Measurements from ENCODE around the gene FBXL16. TPM values are rescaled to one million over a fixed set of nuclear protein-coding genes. Genes with fewer than 3 reads are reported as not detected.
"Not testable (repeated sequence)": the region's sequence is repeated elsewhere in the genome, so short reads cannot be mapped to it uniquely, and the experiment has no call there.

The FBXL16 gene
- total RNA-seq, 4 donors from 2014 or later: 2.2 to 8.4 (median 3.7) TPM

DNA sequence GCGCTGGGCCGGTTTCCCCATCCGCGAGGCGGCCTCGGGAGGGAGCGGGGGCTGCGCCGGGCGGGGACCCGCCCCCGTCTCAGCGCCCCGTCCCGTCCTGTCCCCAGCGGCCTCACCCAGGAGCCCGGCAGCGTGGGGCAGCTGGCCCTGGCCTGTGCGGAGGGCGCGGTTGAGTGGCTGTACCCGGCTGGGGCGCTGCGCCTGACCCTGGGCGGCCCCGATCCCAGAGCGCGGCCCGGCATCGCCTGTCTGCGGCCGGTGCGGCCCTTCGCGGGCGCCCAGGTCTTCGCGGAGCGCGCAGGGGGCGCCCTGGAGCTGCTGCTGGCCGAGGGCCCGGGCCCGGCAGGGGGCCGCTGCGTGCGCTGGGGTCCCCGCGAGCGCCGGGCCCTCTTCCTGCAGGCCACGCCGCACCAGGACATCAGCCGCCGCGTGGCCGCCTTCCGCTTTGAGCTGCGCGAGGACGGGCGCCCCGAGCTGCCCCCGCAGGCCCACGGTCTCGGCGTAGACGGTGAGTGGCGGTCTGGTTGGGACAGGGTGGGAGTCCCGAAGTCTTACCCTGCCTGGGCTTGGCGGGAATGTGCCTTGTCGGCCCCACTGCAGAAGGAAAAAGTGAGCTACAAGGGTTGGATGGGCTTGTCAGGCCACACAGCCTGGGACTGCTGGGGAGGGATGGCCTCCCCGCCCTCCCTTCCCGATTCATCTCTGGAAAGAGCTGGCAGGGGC, 10.0 kb upstream of the FBXL16 start:
- peak overlapping the region in 2 of 4 donors; percentile 36 to 61 for H3K27ac ChIP-seq
- DNase-seq: no peak
- intact Hi-C loops (cut with DNase I): no loop called here

DNA sequence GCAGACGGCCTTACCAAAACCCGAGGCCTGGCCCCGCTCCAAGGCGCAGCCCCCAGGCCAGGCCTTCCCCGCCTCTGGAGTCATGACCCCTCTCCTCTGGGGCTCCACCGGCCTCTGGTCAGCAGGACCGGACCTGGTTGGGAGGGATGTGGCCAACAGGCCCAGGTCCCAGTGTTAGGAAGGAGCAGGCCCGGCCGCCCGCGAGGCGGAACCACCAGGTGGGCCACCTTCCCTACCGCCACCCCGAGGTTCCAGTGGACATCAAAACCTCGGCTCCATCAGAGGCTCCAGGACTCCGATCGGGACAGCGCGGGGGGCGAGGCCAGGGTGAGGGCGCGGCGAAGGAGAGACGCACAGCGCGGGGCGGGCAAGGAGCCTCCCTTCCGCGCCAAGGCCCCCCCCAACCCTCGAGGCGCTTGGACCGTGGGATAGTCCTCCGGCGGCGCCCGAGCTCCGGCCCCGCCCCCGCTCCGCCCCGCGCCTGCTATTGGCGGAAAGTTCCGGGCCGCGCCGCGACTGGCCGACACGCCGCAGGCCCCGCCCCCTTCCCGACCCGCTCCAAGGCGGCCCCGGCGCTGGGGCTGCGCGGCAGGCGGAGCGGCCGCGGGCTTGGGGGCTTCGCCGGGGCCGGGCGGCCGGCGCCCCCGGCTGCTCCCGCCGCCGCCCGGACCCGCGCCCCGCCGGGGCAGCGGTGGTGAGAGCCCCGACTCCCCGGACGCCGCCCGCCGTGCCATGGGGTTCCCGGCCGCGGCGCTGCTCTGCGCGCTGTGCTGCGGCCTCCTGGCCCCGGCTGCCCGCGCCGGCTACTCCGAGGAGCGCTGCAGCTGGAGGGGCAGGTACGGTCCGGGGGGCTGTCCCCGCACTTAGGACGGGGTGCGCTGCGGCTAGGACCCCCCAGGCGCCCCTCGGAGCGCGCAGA, 9.2 kb upstream of the FBXL16 start, which contains the start of gene METRN:
METRN (plus strand) TSS at position 561 of the 919 bp plus-strand sequence; CDS start at position 733, 172 bp downstream.
- peaks cover 23 to 74% (median 25%) of the 10 kb centered on the region in 3 donors for H3K4me1 ChIP-seq
- no peaks in the 10 kb centered on the region for H3K9me3 ChIP-seq
- H3K27me3 ChIP-seq: peaks cover 6 to 67% (median 18%) of the 10 kb centered on the region in 4 donors
- peak within 1 kb of the TSS; percentile 52 to 87 (median 62) for H3K4me3 ChIP-seq
- TF ChIP-seq, protein P1, sequence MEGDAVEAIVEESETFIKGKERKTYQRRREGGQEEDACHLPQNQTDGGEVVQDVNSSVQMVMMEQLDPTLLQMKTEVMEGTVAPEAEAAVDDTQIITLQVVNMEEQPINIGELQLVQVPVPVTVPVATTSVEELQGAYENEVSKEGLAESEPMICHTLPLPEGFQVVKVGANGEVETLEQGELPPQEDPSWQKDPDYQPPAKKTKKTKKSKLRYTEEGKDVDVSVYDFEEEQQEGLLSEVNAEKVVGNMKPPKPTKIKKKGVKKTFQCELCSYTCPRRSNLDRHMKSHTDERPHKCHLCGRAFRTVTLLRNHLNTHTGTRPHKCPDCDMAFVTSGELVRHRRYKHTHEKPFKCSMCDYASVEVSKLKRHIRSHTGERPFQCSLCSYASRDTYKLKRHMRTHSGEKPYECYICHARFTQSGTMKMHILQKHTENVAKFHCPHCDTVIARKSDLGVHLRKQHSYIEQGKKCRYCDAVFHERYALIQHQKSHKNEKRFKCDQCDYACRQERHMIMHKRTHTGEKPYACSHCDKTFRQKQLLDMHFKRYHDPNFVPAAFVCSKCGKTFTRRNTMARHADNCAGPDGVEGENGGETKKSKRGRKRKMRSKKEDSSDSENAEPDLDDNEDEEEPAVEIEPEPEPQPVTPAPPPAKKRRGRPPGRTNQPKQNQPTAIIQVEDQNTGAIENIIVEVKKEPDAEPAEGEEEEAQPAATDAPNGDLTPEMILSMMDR (IDR thresholded peaks at IDR 0.05): no peak
- peak in 1 of 4 donors; percentile 7 for TF ChIP-seq POLR2A (IDR thresholded peaks at IDR 0.05)
- H3K27ac ChIP-seq: peak within 1 kb of the TSS in 2 of 4 donors; percentile 36 to 61
- WGBS, 2 donors: no CpG with 5 or more reads among the region's 108 CpGs
- no peaks in the 10 kb centered on the region for H3K36me3 ChIP-seq
- DNase-seq: no peak
- intact Hi-C loops (cut with DNase I): loop anchor here (5.0 kb wide), 1 partner anchor 72 kb away; the partner anchor contains the start of genes CHTF18 and RPUSD1

More for the DNA sequence above, 10.0 kb upstream of the FBXL16 start:
- H3K27me3 ChIP-seq: peaks cover 6 to 59% (median 11%) of the 10 kb centered on the region in 4 donors
- 0% methylated on average over 2 of the region's 74 CpGs; no CpG with 5 or more reads in 1 of the 2 donors for WGBS, 2 donors
- no peak for TF ChIP-seq POLR2A (IDR thresholded peaks at IDR 0.05)
- TF ChIP-seq, protein P1 (IDR thresholded peaks at IDR 0.05): no peak
- peak overlapping the region; percentile 52 to 87 (median 62) for H3K4me3 ChIP-seq
- H3K9me3 ChIP-seq: no peaks in the 10 kb centered on the region
- H3K36me3 ChIP-seq: no peaks in the 10 kb centered on the region
- H3K4me1 ChIP-seq: peaks cover 31 to 77% (median 32%) of the 10 kb centered on the region in 3 donors

DNA sequence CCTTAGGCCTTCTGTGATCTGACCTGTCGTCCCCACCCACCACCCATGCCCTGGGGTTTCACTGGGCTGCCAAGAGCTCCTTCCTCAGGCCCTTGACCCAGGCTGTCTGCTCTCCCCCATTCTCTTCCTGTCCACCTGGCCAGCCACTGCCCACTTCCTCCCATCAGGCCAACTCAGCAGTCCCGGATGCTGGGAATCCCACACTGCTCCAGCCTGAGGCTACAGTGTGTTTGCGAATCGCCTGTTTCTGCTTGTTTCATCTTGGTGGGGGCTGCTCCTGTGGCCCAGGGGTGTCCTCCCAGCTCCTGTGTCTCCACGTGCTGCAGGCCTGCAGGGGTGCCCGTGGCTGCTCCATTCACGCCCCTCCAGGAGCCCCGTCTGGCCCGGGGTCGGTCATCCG, 8.5 kb upstream of the FBXL16 start:
- DNase-seq: no peak
- Histone ChIP-seq H3K9me3 (no peaks in the 10 kb centered on the region), H3K36me3 (no peaks in the 10 kb centered on the region), H3K4me3 (peak overlapping the region in 2 of 4 donors; percentile 70 to 87), H3K27me3 (peaks cover 6 to 74% (median 21%) of the 10 kb centered on the region in 4 donors), H3K4me1 (peaks cover 23 to 70% (median 26%) of the 10 kb centered on the region in 3 donors), H3K27ac (no peak overlapping the region)
- intact Hi-C loops (cut with DNase I): loop anchor here (5.0 kb wide), 1 partner anchor 73 kb away; the partner anchor contains the start of genes CHTF18 and RPUSD1
- TF ChIP-seq, protein P1 (IDR thresholded peaks at IDR 0.05): no peak
- no peak for TF ChIP-seq POLR2A (IDR thresholded peaks at IDR 0.05)
- WGBS, 2 donors: 43 to 83% methylated on average over 1 to 9 of the region's 11 CpGs

DNA sequence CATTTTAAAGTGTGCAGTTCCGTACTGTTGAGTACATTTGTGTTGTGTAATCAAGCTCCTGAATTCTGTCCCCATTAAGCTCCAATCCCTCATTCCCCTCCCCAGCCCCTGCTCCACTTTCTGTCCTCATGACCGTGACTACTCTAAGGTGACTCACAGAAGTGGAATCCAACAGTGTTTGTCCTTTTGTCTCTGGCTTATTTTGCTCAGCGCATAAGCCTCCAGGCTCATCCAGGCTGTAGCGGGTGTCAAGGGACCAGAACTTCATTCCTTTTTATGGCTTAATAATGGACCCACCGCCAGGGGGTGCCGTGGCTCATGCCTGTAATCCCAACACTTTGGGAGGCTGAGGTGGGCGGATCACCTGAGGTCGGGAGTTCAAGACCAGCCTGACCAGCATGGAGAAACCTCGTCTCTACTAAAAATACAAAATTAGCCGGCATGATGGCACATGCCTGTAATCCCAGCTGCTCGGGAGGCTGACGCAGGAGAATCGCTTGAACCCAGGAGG, 7.2 kb upstream of the FBXL16 start:
- H3K36me3 ChIP-seq, H3K9me3 ChIP-seq, DNase-seq, H3K4me3 ChIP-seq, H3K27ac ChIP-seq: not testable (repeated sequence)
- Histone ChIP-seq H3K27me3 (peaks cover 6 to 82% (median 25%) of the 10 kb centered on the region in 4 donors), H3K4me1 (peaks cover 23 to 75% (median 26%) of the 10 kb centered on the region in 3 donors)
- 18 to 25% methylated on average over 4 to 8 of the region's 13 CpGs for WGBS, 2 donors
- TF ChIP-seq, protein P1 (IDR thresholded peaks at IDR 0.05): peak in 5 of 6 experiments; percentile 38 to 70 (median 42)
- intact Hi-C loops (cut with DNase I): loop anchor here (5.0 kb wide), 1 partner anchor 75 kb away; the partner anchor contains the start of genes CHTF18 and RPUSD1

Measured in esophagus squamous epithelium (tissue), 5 donors.